Measurements from ENCODE around the gene PCDHGA4.
A peak's percentile ranks its signal among the peaks of the same experiment; 100 is the strongest.

DNA sequence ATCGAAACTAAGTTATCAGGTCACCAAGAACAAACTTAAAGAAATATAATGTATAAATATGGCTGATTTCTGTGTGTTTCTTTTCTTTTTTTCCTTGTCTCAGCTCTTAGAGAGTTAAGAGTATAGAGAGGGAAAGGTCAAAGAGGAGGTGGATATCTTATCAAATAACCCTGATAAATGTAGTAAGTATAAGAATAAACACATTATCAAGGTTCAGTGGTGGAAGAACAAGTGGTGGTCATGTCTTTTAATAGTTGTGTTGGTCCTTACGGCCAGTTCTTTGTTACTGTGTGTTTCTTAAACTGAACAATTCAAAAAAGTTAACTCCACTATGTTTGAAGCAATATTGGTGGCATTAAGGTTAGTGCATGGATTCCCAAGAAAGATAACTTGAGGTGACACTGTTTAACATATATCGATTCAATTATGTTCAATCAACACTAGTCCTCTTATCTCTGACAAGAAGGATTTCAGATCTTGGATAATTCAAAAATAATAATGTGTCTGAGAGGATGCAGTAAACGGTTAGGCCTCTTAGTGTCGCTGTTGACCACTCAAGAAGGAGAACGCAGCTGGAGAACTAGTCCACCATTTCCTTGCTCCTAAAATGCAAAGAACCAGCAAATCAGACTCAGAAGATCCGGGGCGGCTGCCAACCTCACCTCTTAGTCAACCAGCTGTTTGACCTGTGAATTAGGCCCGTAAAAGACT, 11.4 kb upstream of the PCDHGA4 start, which contains the start of gene PCDHGA3:
- peak; percentile 56 to 59 for TF ChIP-seq CTCF (conservative IDR thresholded peaks at IDR 0.05 in 1 of 2, IDR thresholded peaks at IDR 0.05 in 1 of 2; ENCODE audit: extremely low read depth in 1 of 2, insufficient read depth in 1 of 2, low read depth in 1 of 2, low read length in 2 of 2)
- no peak for TF ChIP-seq EZH2 (IDR thresholded peaks at IDR 0.05; ENCODE audit: borderline replicate concordance, low read length)

Data from mammary epithelial cell (primary cell).